GM06990 (cell line): ENCODE results near the gene CCDC74A.
"Not testable (repeated sequence)": the region's sequence is repeated elsewhere in the genome, so short reads cannot be mapped to it uniquely, and the experiment has no call there.

Source experiments
- DNase-seq: peaks from one replicate; pipeline ENCODE4 v3.0.0-alpha.2; 2011; ENCODE audit not compliant: insufficient read length; ENCODE audit errors: extremely low read depth
- H3K27me3 ChIP-seq: replicated peaks from 2 replicates; pipeline ENCODE4 v1.6.0; 2011; ENCODE audit warnings: low read length; ENCODE audit not compliant: control insufficient read depth, insufficient read depth
- H3K36me3 ChIP-seq: 2 replicates; pipeline ENCODE4 v1.5.1; 2011; ENCODE audit warnings: low read length; ENCODE audit not compliant: control insufficient read depth, insufficient read depth
- H3K4me3 ChIP-seq: replicated peaks from 2 replicates; pipeline ENCODE4 v1.5.1; 2011; ENCODE audit warnings: low read depth, mild to moderate bottlenecking, control low read depth, low read length
- CTCF ChIP-seq: IDR thresholded peaks from 2 replicates; pipeline ENCODE4 v1.5.1; 2011; ENCODE audit warnings: low read length, control low read depth, mild to moderate bottlenecking, inconsistent platforms; ENCODE audit not compliant: insufficient read depth, poor library complexity, severe bottlenecking

CCDC74A gene

GRCh38 chr2:131552871-131553270 is 25.2 kb downstream of the CCDC74A start:
- no peaks in the 10 kb centered on the region for H3K27me3 ChIP-seq
- H3K4me3 ChIP-seq: no peak overlapping the region
- no peak for DNase-seq
- H3K36me3 ChIP-seq: no peaks in the 10 kb centered on the region
- TF ChIP-seq CTCF: no peak

- H3K36me3 ChIP-seq: no peaks in the 10 kb centered on the region
- no peak overlapping the region for H3K4me3 ChIP-seq
- no peak for TF ChIP-seq CTCF
- no peak for DNase-seq
- no peaks in the 10 kb centered on the region for H3K27me3 ChIP-seq
These were observed 29.3 kb downstream of the CCDC74A start for GRCh38 chr2:131556998-131557397.

- no peaks in the 10 kb centered on the region for H3K27me3 ChIP-seq
- TF ChIP-seq CTCF: no peak
- H3K4me3 ChIP-seq: peak overlapping the region; percentile 51
- no peaks in the 10 kb centered on the region for H3K36me3 ChIP-seq
- no peak for DNase-seq
These were observed 30.1 kb downstream of the CCDC74A start for GRCh38 chr2:131557558-131558321.

GRCh38 chr2:131566371-131566770 is 38.7 kb downstream of the CCDC74A start:
- no peaks in the 10 kb centered on the region for H3K36me3 ChIP-seq
- TF ChIP-seq CTCF: no peak
- no peaks in the 10 kb centered on the region for H3K27me3 ChIP-seq
- DNase-seq: no peak
- H3K4me3 ChIP-seq: no peak overlapping the region

GRCh38 chr2:131567891-131568290 is 40.2 kb downstream of the CCDC74A start:
- no peaks in the 10 kb centered on the region for H3K27me3 ChIP-seq
- H3K4me3 ChIP-seq: no peak overlapping the region
- no peak for DNase-seq
- no peak for TF ChIP-seq CTCF
- H3K36me3 ChIP-seq: no peaks in the 10 kb centered on the region

GRCh38 chr2:131568401-131568800 is 40.7 kb downstream of the CCDC74A start:
- H3K27me3 ChIP-seq, H3K36me3 ChIP-seq, H3K4me3 ChIP-seq, DNase-seq: not testable (repeated sequence)
